WTC11 (cell line): ENCODE measurements around the gene DTNB. TPM values are rescaled to one million over a fixed set of nuclear protein-coding genes. Genes with fewer than 3 reads are reported as not detected.
"Not testable (repeated sequence)": the region's sequence is repeated elsewhere in the genome, so short reads cannot be mapped to it uniquely, and the experiment has no call there.

Source experiments
- ATAC-seq: fragments of 200-7000 bp; cut with Tn5 transposase; 2 replicates; pipeline ENCODE4 v1.10.0; 2021; ENCODE audit warnings: mild to moderate bottlenecking, moderate library complexity
- CTCF ChIA-PET: fragments of 300-600 bp; sonication (Branson Sonifier 250); formaldehyde crosslinking; loops from one replicate; lab custom pipeline; 2021; ENCODE audit warnings: antibody characterized with exemption; lab: Charles Lee
- POLR2A ChIA-PET: fragments of 350-600 bp; sonication (Branson Sonifier 250); formaldehyde crosslinking; loops from one replicate; lab custom pipeline; 2021; ENCODE audit warnings: antibody characterized with exemption; lab: Charles Lee
- DNase-seq: peaks from one replicate; pipeline ENCODE4 v3.0.0; 2021; ENCODE audit warnings: low spot score
- H3K27ac Mint-ChIP-seq: 2 replicates; pipeline ENCODE4 v1.8.0; 2021; ENCODE audit warnings: mixed read lengths
- H3K27me3 Mint-ChIP-seq: 2 replicates; pipeline ENCODE4 v1.8.0; 2021; ENCODE audit warnings: low read depth, mild to moderate bottlenecking, moderate library complexity, mixed read lengths
- H3K36me3 Mint-ChIP-seq: 2 replicates; pipeline ENCODE4 v1.8.0; 2021; ENCODE audit warnings: mixed read lengths
- H3K4me1 Mint-ChIP-seq: 2 replicates; pipeline ENCODE4 v1.8.0; 2022; ENCODE audit warnings: mixed read lengths
- H3K4me3 Mint-ChIP-seq: 2 replicates; pipeline ENCODE4 v1.8.0; 2021; ENCODE audit warnings: mild to moderate bottlenecking, moderate library complexity, mixed read lengths
- H3K9me3 Mint-ChIP-seq: 2 replicates; pipeline ENCODE4 v1.8.0; 2021; ENCODE audit warnings: mixed read lengths
- CREB1 ChIP-seq: sonication (generic); formaldehyde crosslinking; IDR thresholded peaks from 2 replicates; pipeline ENCODE4 v1.8.0; 2023; ENCODE audit warnings: mild to moderate bottlenecking, missing genetic modification reagents
- CREM ChIP-seq: sonication (generic); formaldehyde crosslinking; IDR thresholded peaks from 2 replicates; pipeline ENCODE4 v1.8.1; 2022; ENCODE audit warnings: mild to moderate bottlenecking, missing genetic modification reagents, moderate library complexity
- FOXK1 ChIP-seq: sonication (generic); formaldehyde crosslinking; IDR thresholded peaks from 2 replicates; pipeline ENCODE4 v1.8.0; 2022; ENCODE audit warnings: mild to moderate bottlenecking, moderate library complexity, missing genetic modification reagents
- GRHL2 ChIP-seq: fragments of 250-450 bp; sonication (Bioruptor Pico); IDR thresholded peaks from 2 replicates; pipeline ENCODE4 v1.8.0; 2022; ENCODE audit warnings: mild to moderate bottlenecking, moderate library complexity; ENCODE audit not compliant: insufficient replicate concordance, severe bottlenecking
- JUN ChIP-seq: sonication (generic); formaldehyde crosslinking; IDR thresholded peaks from 2 replicates; pipeline ENCODE4 v1.8.0; 2023; ENCODE audit warnings: mild to moderate bottlenecking, missing genetic modification reagents
- MYBL2 ChIP-seq: sonication (generic); formaldehyde crosslinking; IDR thresholded peaks from 2 replicates; pipeline ENCODE4 v1.8.1; 2023; ENCODE audit warnings: mild to moderate bottlenecking, moderate library complexity, missing genetic modification reagents
- NFE2L1 ChIP-seq: sonication (generic); formaldehyde crosslinking; IDR thresholded peaks from 2 replicates; pipeline ENCODE4 v1.8.1; 2023; ENCODE audit warnings: missing genetic modification reagents
- NR1H2 ChIP-seq: sonication (generic); formaldehyde crosslinking; IDR thresholded peaks from 2 replicates; pipeline ENCODE4 v1.9.0; 2021; ENCODE audit warnings: mild to moderate bottlenecking, moderate library complexity, missing genetic modification reagents
- NR3C1 ChIP-seq: sonication (generic); formaldehyde crosslinking; conservative IDR thresholded peaks from 2 replicates; pipeline ENCODE4 v1.8.1; 2023; ENCODE audit warnings: low read depth, mild to moderate bottlenecking, missing genetic modification reagents
- RORB ChIP-seq: fragments of 250-450 bp; sonication (Bioruptor Pico); IDR thresholded peaks from 2 replicates; pipeline ENCODE4 v1.9.0; 2021; ENCODE audit warnings: mild to moderate bottlenecking
- SOX15 ChIP-seq: fragments of 250-450 bp; sonication (Bioruptor Pico); IDR thresholded peaks from 2 replicates; pipeline ENCODE4 v1.9.0; 2021; ENCODE audit warnings: mild to moderate bottlenecking
- ZNF138 ChIP-seq: sonication (generic); formaldehyde crosslinking; conservative IDR thresholded peaks from 2 replicates; pipeline ENCODE4 v1.8.1; 2022; ENCODE audit warnings: mild to moderate bottlenecking, moderate library complexity, missing genetic modification reagents
- ZNF219 ChIP-seq: sonication (generic); formaldehyde crosslinking; IDR thresholded peaks from 2 replicates; pipeline ENCODE4 v1.8.0; 2023; ENCODE audit warnings: missing genetic modification reagents, mild to moderate bottlenecking, borderline replicate concordance
- ZNF263 ChIP-seq: sonication (generic); formaldehyde crosslinking; IDR thresholded peaks from 2 replicates; pipeline ENCODE4 v1.8.1; 2022; ENCODE audit warnings: low read depth, mild to moderate bottlenecking, moderate library complexity, missing genetic modification reagents
- ZNF317 ChIP-seq: sonication (generic); formaldehyde crosslinking; IDR thresholded peaks from 2 replicates; pipeline ENCODE4 v1.8.1; 2023; ENCODE audit warnings: low read depth, mild to moderate bottlenecking, moderate library complexity, missing genetic modification reagents, borderline replicate concordance
- ZNF423 ChIP-seq: fragments of 250-450 bp; sonication (Bioruptor Pico); IDR thresholded peaks from 2 replicates; pipeline ENCODE4 v2.1.2; 2022; ENCODE audit warnings: mild to moderate bottlenecking, moderate library complexity
- total RNA-seq: library from RNA; stranded (reverse); gene quantifications from 3 replicates; pipeline ENCODE4 v1.2.3, GENCODE V29; 2021
- TF ChIP-seq, protein P1 (sequence below): sonication (generic); formaldehyde crosslinking; IDR thresholded peaks from 2 replicates; pipeline ENCODE4 v1.8.1; 2023; ENCODE audit warnings: mild to moderate bottlenecking, missing genetic modification reagents, borderline replicate concordance
- TF ChIP-seq, protein P2 (sequence below): fragments of 250-450 bp; sonication (Bioruptor Pico); IDR thresholded peaks from 2 replicates; pipeline ENCODE4 v2.1.2; 2022; ENCODE audit warnings: mild to moderate bottlenecking, moderate library complexity
- TF ChIP-seq, protein P3 (sequence below): sonication (generic); formaldehyde crosslinking; conservative IDR thresholded peaks from 2 replicates; pipeline ENCODE4 v1.8.1; 2022; ENCODE audit warnings: mild to moderate bottlenecking, missing genetic modification reagents
- TF ChIP-seq, protein P4 (sequence below): sonication (generic); formaldehyde crosslinking; IDR thresholded peaks from 2 replicates; pipeline ENCODE4 v1.8.1; 2022; ENCODE audit warnings: low read depth, missing genetic modification reagents, borderline replicate concordance
- TF ChIP-seq, protein P5 (sequence below): fragments of 250-450 bp; sonication (Bioruptor Pico); IDR thresholded peaks from 2 replicates; pipeline ENCODE4 v1.9.0; 2021; ENCODE audit warnings: moderate library complexity, mild to moderate bottlenecking, inconsistent platforms, borderline replicate concordance
- TF ChIP-seq, protein P6 (sequence below): fragments of 250-450 bp; sonication (Bioruptor Pico); IDR thresholded peaks from 2 replicates; pipeline ENCODE4 v1.9.0; 2021; ENCODE audit warnings: mild to moderate bottlenecking
- TF ChIP-seq, protein P7 (sequence below): sonication (generic); formaldehyde crosslinking; IDR thresholded peaks from 2 replicates; pipeline ENCODE4 v1.8.1; 2023; ENCODE audit warnings: mild to moderate bottlenecking, missing genetic modification reagents, moderate library complexity

DTNB gene
- total RNA-seq, 1 experiment from 2014 or later: 39.9 TPM

DNA sequence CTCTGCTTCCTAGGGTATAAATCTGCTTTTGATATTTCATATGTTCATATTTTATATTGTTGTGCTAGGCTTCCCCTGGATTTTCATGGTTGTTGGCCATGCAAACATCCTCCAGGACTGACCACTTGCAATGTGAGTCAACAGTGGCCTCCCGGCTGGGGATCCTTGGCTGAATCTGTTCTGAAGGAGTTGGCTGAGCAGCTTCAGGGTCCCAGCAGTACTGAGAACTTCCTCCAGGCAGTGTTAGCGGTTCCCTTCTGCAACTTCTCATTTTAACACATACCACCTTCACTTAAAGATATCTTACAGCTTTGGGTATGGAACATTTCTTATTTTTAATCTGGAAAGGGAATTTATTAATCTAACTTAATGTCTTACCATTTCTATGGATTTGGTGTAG lies 122.1 kb downstream of the DTNB start:
- no peaks in the 10 kb centered on the region for H3K27me3 Mint-ChIP-seq
- no peaks in the 10 kb centered on the region for H3K9me3 Mint-ChIP-seq
- H3K27ac Mint-ChIP-seq: no peak overlapping the region
- POLR2A ChIA-PET: no interaction called here
- no peak overlapping the region for H3K4me3 Mint-ChIP-seq
- no peak for ATAC-seq
- CTCF ChIA-PET: interaction anchor here (1.4 to 2.8 kb wide), 2 partner anchors 15 to 189 kb away, joined by 3 to 9 read pairs; no protein-coding TSS in a partner anchor
- no peak for DNase-seq
- no peak for TF ChIP-seq MYBL2 (CRISPR knock-in tag)
- no peak for TF ChIP-seq ZNF138
- TF ChIP-seq ZNF263: no peak
- TF ChIP-seq, protein P1, sequence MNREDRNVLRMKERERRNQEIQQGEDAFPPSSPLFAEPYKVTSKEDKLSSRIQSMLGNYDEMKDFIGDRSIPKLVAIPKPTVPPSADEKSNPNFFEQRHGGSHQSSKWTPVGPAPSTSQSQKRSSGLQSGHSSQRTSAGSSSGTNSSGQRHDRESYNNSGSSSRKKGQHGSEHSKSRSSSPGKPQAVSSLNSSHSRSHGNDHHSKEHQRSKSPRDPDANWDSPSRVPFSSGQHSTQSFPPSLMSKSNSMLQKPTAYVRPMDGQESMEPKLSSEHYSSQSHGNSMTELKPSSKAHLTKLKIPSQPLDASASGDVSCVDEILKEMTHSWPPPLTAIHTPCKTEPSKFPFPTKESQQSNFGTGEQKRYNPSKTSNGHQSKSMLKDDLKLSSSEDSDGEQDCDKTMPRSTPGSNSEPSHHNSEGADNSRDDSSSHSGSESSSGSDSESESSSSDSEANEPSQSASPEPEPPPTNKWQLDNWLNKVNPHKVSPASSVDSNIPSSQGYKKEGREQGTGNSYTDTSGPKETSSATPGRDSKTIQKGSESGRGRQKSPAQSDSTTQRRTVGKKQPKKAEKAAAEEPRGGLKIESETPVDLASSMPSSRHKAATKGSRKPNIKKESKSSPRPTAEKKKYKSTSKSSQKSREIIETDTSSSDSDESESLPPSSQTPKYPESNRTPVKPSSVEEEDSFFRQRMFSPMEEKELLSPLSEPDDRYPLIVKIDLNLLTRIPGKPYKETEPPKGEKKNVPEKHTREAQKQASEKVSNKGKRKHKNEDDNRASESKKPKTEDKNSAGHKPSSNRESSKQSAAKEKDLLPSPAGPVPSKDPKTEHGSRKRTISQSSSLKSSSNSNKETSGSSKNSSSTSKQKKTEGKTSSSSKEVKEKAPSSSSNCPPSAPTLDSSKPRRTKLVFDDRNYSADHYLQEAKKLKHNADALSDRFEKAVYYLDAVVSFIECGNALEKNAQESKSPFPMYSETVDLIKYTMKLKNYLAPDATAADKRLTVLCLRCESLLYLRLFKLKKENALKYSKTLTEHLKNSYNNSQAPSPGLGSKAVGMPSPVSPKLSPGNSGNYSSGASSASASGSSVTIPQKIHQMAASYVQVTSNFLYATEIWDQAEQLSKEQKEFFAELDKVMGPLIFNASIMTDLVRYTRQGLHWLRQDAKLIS (CRISPR knock-in tag): no peak
- TF ChIP-seq ZNF219 (CRISPR knock-in tag): no peak
- no peak for TF ChIP-seq SOX15 (CRISPR knock-in tag)
- TF ChIP-seq, protein P2, sequence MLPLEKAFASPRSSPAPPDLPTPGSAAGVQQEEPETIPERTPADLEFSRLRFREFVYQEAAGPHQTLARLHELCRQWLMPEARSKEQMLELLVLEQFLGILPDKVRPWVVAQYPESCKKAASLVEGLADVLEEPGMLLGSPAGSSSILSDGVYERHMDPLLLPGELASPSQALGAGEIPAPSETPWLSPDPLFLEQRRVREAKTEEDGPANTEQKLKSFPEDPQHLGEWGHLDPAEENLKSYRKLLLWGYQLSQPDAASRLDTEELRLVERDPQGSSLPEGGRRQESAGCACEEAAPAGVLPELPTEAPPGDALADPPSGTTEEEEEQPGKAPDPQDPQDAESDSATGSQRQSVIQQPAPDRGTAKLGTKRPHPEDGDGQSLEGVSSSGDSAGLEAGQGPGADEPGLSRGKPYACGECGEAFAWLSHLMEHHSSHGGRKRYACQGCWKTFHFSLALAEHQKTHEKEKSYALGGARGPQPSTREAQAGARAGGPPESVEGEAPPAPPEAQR (CRISPR knock-in tag): no peak
- TF ChIP-seq ZNF317: no peak
- no peak for TF ChIP-seq RORB (CRISPR knock-in tag)
- TF ChIP-seq, protein P3, sequence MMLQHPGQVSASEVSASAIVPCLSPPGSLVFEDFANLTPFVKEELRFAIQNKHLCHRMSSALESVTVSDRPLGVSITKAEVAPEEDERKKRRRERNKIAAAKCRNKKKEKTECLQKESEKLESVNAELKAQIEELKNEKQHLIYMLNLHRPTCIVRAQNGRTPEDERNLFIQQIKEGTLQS (CRISPR knock-in tag): no peak
- no peak for TF ChIP-seq NR3C1 (CRISPR knock-in tag)
- TF ChIP-seq, protein P4, sequence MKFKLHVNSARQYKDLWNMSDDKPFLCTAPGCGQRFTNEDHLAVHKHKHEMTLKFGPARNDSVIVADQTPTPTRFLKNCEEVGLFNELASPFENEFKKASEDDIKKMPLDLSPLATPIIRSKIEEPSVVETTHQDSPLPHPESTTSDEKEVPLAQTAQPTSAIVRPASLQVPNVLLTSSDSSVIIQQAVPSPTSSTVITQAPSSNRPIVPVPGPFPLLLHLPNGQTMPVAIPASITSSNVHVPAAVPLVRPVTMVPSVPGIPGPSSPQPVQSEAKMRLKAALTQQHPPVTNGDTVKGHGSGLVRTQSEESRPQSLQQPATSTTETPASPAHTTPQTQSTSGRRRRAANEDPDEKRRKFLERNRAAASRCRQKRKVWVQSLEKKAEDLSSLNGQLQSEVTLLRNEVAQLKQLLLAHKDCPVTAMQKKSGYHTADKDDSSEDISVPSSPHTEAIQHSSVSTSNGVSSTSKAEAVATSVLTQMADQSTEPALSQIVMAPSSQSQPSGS (CRISPR knock-in tag): no peak
- no peak for TF ChIP-seq JUN (CRISPR knock-in tag)
- TF ChIP-seq CREM: no peak
- TF ChIP-seq GRHL2: no peak
- no peak for TF ChIP-seq CREB1 (CRISPR knock-in tag)
- no peak for TF ChIP-seq NFE2L1 (CRISPR knock-in tag)
- no peak for TF ChIP-seq NR1H2 (CRISPR knock-in tag)
- no peaks in the 10 kb centered on the region for H3K36me3 Mint-ChIP-seq
- H3K4me1 Mint-ChIP-seq: peaks cover 8% of the 10 kb centered on the region; the same call in 1 of the 2 replicates

DNA sequence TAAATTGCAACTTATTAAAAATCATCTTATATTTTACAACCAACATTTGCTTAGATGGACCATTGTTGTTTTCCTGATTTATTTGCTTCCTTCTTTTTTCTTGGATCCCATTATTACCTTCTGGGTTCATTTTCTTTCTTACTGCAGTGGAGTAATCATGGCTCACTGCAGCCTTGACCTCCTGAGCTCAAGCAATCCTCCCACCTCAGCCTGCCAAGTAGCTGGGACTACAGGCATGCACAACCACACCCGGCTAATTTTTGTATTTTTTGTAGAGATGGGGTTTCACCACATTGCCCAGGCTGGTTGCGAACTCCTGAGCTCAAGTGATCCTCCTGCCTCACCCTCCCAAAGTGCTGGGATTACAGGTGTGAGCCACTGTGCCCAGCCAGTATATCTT lies 123.8 kb downstream of the DTNB start:
- H3K27me3 Mint-ChIP-seq, ATAC-seq, CTCF ChIA-PET, H3K9me3 Mint-ChIP-seq, H3K36me3 Mint-ChIP-seq, H3K27ac Mint-ChIP-seq, H3K4me1 Mint-ChIP-seq, DNase-seq, H3K4me3 Mint-ChIP-seq, POLR2A ChIA-PET: not testable (repeated sequence)

DNA sequence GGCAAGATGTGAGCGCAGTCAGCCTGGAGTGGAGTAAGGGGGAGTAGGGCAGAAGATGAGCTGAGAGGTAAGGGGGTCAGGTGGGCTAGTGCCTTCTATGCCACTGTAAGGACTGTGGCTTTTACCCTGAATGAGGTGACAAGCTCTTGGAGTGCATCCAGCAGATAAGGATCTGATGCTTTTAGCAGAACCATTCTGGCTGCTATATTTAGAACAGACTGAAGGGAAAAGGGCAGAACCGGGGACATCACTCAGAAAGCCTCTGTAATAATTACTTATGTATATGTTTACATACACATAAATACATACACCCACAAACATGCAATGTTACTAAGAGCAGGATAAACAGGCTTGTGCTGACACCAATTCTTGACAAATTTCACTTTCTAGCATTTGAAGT lies 124.8 kb downstream of the DTNB start:
- DNase-seq: no peak
- H3K27me3 Mint-ChIP-seq: no peaks in the 10 kb centered on the region
- H3K4me3 Mint-ChIP-seq: no peak overlapping the region
- no peaks in the 10 kb centered on the region for H3K36me3 Mint-ChIP-seq
- CTCF ChIA-PET: no interaction called here
- H3K27ac Mint-ChIP-seq: no peak overlapping the region
- H3K4me1 Mint-ChIP-seq: peaks cover 5% of the 10 kb centered on the region; the same call in 1 of the 2 replicates
- no peaks in the 10 kb centered on the region for H3K9me3 Mint-ChIP-seq
- no peak for ATAC-seq
- POLR2A ChIA-PET: no interaction called here
- TF ChIP-seq, protein P5, sequence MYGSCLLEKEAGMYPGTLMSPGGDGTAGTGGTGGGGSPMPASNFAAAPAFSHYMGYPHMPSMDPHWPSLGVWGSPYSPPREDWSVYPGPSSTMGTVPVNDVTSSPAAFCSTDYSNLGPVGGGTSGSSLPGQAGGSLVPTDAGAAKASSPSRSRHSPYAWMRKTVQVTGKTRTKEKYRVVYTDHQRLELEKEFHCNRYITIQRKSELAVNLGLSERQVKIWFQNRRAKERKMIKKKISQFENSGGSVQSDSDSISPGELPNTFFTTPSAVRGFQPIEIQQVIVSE (CRISPR knock-in tag): no peak
- no peak for TF ChIP-seq NR1H2 (CRISPR knock-in tag)
- no peak for TF ChIP-seq ZNF423 (CRISPR knock-in tag)
- no peak for TF ChIP-seq FOXK1 (CRISPR knock-in tag)
- TF ChIP-seq, protein P6, sequence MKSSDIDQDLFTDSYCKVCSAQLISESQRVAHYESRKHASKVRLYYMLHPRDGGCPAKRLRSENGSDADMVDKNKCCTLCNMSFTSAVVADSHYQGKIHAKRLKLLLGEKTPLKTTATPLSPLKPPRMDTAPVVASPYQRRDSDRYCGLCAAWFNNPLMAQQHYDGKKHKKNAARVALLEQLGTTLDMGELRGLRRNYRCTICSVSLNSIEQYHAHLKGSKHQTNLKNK: no peak
- no peak for TF ChIP-seq ZNF317
- TF ChIP-seq JUN (CRISPR knock-in tag): no peak
- TF ChIP-seq, protein P7, sequence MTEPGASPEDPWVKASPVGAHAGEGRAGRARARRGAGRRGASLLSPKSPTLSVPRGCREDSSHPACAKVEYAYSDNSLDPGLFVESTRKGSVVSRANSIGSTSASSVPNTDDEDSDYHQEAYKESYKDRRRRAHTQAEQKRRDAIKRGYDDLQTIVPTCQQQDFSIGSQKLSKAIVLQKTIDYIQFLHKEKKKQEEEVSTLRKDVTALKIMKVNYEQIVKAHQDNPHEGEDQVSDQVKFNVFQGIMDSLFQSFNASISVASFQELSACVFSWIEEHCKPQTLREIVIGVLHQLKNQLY (CRISPR knock-in tag): no peak
